RPMI7951 (cell line): Measurements from ENCODE around the gene TRIM65. TPM values are rescaled to one million over a fixed set of nuclear protein-coding genes. Genes with fewer than 3 reads are reported as not detected.

Source experiments
- DNase-seq: peaks from one replicate; pipeline ENCODE4 v3.0.0-alpha.2; 2012; ENCODE audit warnings: low read depth
- total RNA-seq: library from RNA; depleted of rRNA; stranded (reverse); fragments of >200 nt; shearing (Covaris generic); gene quantifications from 2 replicates; pipeline ENCODE4 v1.2.3, GENCODE V29; 2014; rRNA removed

The TRIM65 gene, protein sequence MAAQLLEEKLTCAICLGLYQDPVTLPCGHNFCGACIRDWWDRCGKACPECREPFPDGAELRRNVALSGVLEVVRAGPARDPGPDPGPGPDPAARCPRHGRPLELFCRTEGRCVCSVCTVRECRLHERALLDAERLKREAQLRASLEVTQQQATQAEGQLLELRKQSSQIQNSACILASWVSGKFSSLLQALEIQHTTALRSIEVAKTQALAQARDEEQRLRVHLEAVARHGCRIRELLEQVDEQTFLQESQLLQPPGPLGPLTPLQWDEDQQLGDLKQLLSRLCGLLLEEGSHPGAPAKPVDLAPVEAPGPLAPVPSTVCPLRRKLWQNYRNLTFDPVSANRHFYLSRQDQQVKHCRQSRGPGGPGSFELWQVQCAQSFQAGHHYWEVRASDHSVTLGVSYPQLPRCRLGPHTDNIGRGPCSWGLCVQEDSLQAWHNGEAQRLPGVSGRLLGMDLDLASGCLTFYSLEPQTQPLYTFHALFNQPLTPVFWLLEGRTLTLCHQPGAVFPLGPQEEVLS
- 8.5 and 14.4 TPM in 2 replicates for total RNA-seq

DNA sequence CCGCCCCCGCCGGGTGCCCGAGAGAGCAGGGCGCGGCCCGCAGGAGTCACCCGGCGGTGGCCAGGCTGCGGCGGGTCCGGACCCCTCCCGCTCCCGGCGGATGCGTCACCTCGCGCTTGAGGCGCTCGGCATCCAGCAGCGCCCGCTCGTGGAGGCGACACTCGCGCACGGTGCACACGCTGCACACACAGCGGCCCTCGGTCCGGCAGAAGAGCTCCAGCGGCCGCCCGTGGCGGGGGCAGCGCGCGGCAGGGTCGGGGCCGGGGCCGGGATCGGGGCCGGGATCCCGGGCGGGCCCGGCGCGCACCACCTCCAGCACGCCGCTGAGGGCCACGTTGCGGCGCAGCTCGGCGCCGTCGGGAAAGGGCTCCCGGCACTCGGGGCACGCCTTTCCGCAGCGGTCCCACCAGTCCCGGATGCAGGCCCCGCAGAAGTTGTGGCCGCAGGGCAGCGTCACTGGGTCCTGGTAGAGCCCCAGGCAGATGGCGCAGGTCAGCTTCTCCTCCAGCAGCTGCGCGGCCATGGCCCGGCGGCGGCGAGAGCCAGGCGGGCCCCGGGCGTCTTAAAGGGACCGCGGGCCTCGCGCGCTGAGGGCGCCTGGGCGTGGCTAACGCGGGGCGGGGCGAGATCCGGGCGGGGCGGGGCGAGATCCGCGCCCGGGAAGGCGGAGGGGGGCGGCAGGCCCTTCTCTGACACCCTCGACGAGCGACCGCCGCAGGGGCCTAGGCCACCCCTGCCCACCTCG is at the start of gene TRIM65:
TSS of gene TRIM65 (minus strand) at position 537 of the 745 bp plus-strand sequence. CDS start at position 523, 14 bp downstream.
- peak; percentile 78 for DNase-seq

DNA sequence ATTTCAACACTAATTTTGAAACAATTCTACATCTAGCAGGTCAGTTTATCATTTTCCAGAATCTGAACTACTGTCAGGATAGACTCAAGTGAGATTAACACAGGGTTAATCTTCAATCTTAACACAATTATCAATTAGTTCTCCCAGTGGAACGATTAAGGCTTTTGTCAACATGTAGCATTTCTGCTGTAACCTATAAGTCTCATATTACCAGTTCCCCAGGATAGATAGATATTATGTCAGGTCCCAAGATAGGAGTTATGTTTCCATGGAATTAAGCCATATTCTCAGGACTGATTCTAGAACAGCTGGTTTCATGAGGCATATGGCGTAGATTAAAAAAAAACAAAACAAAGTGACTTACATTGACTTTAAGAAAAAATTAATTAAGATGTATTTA is 48.5 kb upstream of the TRIM65 start:
- no peak for DNase-seq

DNA sequence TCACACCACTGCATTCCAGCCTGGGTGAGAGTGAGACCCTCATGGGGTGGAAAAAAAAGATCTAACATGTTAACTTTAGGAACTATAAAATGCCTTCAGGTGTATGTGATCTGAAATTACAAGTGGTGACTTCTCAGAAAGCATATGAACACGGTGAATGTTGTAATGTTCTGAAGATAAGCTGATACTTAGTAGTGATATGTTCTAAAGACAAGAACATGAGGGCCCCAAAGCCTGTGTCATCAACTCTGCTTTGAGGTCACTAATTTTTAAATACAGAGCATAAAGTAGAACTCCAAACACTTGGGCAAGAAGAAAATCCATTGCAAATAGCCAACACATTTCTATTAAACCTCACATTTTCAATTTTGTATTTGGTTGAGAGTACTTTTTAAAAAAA is 46.7 kb upstream of the TRIM65 start:
- DNase-seq: no peak

DNA sequence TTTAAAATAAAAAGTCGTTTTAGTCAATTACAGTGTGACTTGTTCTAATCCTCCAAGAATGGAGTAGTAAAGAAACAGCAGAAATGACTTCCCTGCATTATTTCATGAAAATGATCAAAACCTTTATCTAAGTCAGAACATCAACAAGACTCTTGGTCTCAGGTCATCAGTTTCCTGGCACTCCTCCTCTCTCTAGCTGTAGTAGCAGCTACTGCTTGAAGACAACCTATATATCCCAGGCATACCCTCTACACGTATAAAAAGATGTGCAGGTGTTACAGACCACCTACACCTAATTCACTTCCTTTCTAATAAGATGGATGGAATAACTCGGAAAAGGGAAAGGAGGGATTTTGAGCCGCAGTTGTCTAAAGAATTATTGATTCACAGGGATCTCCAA is 45.7 kb upstream of the TRIM65 start:
- DNase-seq: no peak

DNA sequence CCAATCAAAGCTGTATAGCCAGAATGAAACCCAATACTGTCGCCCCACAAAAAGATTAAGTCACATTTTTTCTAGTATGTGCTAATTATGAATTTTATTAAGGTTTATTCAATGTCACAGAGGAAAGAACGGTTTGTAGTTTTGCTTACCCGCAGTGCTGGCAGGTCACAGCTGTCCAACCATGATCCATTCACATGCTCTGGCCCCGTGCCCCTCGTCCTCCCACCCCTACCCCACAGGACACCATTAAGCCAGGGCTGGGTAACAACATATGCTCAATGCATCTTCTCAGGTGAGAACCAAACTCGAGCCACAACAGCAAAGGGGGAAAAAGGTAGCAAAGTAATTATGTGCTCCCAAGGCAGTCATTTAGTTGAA is 44.7 kb upstream of the TRIM65 start:
- DNase-seq: no peak

DNA sequence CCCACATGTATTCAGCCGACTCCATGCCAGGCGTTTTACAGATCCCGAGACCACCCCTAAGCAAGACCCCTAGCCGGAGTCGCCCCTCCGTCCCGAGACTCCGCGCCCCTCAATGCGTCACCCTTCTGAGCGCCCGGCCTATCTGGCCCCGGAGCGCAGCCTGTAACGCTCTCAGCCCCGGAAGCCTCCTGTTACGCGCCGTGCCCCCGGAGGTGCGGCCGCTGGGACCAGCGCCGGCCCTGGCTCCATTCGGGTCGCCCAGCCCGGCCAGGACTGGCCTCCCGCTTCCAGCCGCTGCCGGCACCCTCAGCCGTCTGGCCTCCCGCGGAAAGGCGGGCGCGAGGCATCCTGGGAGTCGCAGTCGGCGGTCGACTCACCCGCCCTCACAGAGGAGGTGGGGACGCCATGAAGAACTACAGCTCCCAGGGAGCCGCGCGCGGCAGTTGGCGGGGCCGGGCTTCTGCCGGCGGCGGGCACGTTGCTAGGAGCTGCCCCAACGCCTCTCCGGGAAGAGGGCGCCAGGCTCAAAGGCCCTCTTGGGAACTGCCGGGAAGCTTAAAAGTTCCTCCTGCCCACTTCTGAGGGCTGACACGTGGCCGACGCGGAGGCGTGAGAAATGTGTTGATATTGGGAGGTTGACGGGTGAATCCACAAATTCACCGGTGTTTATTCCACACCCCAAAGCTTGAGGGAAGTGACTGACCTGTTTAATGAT is 44.1 kb upstream of the TRIM65 start, which contains the start of gene FBF1:
TSS of gene FBF1 (minus strand) at position 316 of the 715 bp plus-strand sequence. CDS start 2,893 bp downstream, outside the sequence.
- peak; percentile 94 for DNase-seq

DNA sequence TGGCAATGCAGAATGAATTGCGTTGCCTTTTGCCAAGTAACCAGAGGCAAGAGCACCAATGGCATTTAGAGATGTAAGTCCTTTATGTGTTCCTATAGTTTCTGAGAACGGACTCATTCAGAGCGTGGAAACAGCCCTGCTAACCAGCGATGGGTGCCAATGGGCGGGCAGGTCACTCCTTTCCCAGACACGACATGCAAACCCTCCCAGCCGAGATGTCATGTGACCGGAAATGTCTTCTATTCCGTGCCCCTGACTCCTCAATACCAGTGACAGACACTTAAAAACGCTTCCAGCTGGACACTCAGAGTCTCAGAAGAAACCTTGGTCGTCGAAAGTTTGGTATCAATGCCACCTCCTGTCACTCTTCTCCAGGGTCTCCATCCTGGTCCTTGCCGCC is 40.9 kb upstream of the TRIM65 start:
- DNase-seq: peak; percentile 9

DNA sequence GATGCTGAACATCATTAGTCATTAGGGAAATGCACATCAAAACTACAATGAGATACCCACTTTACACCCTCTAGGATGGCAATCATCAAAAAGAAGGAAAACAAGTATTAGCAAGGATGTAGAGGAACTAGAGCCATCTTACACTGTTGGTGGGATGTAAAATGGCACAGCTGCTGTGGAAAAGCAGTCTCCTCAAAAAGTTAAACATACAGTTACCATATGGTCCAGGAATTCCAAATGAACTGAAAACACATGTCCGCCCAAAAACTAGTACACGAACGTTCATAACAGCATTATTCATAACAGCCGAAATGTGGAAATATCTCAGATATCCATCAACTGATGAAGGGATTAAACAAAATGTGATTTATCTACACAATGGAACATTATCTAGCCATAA is 37.1 kb upstream of the TRIM65 start:
- no peak for DNase-seq

DNA sequence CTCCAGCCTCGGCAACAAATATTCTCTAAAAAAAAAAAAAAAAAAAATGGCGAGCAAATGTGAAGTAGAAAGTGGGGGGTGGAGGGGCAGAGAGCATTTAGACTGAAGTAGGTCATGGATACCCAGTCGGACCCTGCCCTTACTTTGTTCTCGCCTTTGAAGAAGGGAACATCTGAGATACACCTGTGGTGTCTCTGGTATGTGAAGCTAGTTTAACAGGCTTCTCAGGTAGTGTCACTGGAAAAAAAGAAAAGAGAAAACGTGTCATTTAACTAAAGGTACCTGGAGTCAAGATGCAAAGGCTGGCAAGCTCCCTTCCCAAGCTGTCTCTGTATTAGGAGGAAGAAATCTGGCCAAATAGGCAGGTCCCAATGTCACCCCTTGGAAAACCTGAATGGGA is 36.1 kb upstream of the TRIM65 start:
- DNase-seq: no peak

DNA sequence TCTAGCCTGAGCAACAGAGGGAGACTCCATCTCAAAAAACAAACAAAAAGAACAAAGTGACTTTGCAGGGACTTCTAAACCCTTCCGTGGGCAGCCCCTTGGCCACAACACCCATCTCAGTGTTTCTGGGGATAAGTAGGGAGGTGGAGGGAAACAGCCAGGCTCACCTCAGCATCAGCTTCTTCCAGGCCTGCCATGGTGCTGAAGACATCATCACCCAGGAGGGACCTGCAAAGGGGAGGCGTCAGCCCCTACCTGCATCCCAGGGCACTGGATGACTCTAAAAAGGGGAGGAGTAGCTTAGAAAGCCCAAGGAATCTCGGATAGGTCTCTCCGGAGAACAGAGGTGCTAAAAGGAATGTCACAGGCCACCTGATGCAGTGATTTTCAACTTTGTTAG is 34.3 kb upstream of the TRIM65 start:
- no peak for DNase-seq

DNA sequence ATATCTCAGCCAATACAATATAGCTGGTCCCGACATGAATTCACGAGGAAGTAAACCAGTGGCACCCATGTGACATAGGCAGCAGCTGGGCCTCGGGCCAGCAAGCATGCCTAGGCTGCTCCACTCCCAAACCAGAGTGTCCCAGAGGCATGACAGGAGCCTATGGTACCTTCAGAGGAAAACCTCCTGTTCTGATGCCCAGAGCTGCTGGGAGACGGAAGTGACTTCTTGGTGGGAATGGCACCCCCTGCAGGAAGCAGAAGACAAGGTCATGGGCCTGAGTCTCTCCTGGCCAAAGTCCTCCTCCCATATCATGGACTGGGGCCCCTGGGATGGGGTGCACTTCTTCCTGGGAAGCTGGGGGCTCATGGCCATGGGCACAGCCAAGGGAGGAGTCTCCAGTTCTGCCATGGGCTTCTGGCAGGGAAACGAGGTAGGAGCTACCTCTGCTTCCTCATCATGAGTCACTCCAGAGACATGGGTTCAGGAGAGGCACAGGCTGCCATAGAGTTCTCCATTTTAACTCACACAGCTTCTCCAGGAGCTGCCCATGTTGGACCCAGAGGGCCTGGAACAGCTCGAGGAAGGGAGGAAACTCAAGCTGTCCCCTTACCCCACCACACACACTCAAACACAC is 30.7 kb upstream of the TRIM65 start:
- DNase-seq: no peak

DNA sequence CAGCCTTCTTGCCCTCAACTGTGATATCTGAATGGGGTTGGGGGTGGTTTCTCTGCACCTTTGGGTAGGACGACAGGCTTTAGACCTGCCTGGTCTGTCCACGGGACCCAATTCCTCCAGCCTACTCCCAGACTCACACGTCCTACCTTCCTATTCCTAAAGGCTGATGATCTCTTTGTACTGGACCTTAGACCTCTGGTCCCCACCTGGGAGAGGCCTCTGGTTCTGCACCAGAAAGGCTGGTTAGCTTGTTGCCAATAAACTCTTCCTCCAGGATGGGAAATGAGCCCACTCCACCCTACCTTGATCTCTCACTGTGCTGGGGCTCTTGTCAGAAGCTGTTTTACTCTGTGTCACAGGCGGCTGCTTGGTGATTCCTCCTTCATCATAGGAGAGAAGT is 29.7 kb upstream of the TRIM65 start:
- DNase-seq: no peak

DNA sequence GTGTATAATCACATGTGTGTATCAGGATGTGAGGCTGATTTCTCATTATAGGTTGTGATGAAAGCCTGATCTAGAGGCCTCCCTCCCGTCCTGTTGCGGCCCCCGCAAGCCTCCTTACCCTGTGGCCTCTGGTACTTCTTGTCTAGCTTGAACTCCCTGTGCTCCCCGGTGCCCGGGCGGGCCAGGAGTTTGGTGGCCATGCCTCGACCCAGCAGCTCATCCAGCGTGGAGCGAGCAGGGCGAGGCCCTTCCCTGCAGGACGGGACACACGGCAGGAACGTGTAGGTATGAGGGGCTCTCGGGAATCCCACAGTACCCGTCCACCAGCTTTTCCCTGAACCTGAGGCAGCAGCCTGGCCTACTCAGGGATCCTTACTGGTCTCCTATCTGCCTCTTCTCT is 29.2 kb upstream of the TRIM65 start:
- DNase-seq: no peak

DNA sequence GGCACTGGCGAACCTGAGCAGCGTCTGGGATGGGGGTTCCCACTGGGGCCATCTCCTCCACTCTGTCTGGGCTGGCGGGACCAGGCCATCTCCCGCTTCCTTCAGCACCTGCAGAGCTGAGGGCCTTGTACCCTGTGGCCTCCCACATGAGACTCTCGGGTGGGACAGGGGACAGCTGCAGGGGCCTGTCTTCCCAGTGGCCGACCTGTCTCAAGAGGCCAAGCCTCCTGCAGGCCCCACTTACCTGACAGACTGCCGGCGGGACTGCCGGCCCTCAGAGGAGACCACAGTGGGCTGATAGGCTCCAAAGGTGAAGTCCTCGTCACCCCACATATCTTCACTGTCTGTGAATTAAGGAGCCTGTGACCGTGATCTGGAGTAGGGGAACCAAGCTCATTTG is 28.4 kb upstream of the TRIM65 start:
- DNase-seq: no peak

DNA sequence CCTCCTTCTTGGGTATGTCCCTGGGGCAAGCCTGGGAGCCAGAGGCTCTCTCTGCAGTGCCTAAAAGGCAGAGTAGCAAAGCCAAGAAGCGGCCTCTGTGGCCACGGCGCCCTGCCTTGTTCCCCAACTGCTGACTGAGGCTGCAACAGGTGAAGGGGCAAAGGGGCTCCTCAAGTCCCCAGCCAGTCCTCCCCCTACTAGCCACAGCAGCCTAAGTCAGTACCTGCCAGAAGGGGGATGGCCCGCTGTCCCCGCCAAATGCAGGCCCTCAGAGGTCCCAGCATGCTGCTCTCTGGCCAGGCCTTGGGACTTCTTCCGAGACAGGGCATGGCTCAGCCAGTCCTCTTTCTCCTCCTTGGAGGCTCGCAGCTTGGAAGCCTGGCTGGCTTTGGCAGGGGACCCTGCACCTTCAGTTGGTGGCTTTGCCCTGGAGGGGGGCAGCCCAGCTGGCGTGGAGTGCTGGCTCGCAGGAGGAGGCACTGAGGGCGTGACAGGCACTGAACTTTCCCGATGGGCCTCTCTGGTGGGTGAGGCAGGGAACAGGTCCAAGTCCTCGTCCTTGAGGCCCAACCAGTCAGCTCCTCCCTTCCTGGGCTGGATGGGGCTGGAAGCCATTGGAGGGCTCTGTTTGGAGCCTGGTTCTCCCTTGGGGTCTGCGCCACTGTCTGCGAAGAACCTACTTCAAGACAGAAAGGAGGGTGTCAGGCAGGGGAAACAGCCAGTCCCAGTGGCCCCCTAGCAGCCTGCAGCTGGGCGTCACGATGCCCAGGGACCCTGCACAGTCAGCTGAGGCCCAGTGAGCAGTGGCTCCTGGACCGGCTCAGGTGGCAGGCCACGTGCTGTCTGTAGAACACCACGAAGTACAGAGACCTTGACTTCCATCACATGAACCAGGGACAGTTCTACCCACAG is 26.5 kb upstream of the TRIM65 start:
- no peak for DNase-seq

DNA sequence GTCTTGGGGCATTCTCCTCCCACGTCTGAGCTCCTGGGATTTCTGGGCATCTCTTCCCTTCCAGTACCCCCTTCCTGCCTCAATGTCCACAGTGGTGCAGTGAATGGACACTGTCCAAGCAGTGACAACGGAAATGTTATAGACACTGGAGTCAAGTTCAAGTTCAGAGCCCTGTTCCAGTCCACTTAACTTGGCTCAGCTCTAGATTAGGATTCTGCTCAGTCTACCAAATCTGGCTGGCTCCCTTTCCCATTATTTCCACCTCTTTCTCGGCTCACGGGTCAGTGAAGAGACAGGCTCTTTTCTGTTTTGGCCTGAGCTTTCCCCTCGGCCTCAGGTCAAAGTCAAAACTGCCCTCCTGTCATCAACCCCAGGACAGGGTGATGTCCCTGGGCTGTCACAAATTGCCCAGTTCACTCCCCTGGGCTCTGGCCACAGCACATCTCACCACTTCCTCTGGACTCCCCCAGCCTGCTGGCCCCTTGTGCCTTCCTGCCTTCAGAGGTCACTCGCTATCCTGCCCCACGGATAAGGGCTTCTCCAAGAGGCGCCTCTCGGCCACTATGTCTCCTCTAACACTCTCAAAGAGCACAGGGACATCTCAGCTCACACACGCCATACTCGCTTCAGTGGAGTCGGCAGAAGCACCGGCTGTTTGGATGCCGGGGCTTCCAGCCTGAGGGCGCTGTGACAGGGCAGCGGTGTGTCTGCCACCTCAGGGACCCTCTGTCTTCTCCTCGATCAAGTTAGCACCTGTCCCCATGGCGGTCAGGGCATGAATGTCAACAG is 25.6 kb upstream of the TRIM65 start:
- DNase-seq: no peak

DNA sequence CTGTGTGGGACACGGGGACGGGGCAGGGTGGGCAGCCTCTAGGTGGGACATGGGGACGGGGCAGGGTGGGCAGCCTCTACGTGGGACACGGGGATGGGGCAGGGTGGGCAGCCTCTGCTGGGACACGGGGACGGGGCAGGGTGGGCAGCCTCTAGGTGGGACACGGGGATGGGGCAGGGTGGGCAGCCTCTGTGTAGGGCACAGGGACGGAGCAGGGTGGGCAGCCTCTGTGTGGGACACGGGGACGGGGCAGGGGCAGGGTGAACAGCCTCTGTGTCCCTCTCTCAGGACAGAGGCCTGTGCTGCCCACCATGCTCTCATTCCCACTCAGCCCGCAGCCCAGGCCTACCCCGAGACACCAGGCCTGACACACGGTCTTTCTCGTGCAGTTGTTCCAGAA is 24.8 kb upstream of the TRIM65 start:
- DNase-seq: no peak

DNA sequence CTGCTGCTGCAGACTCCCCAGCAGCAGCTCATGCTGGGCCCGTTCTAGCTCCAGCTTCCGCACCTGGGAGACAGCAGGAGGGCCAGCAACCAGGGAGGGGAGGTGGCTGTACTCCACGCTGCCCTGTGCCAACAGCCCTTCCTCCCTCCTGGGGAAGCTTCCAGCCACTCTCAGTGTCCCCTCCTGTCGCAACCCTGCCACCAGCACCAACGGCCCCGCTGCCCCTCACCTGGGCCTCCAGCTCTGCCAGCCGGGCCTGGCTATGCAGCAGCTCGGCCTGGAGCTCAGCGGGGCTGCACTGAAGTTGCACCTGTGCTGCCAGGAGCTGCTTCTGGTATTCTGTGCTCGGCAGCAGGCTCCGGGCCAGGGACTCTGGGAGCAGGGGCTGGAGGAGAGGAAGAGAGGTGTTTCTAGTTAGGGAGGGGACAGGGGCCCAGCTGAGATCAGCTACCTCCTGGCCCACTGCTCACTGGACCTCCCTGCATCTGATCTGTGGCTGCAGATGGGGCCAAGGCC is 23.4 kb upstream of the TRIM65 start:
- DNase-seq: no peak

DNA sequence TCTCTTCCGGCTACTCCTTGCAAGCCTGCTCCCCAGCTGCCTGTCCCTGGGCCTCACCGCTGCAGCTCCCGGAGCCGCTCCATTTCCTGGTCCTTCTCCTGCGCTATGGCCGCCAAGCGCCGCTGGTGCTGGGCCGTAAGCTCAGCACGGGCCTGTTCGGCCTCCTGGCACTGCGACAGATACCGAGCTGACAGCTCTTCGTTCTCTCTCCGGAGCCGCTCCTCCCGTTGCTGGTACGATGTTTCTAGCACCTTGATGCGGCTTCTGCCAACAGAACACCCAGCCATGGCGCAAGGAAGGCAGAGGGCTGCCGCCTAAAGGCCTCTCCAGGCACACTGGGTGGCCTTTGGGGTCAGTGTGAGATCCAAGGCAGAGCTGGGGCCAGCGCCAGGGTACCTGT is 22.9 kb upstream of the TRIM65 start:
- DNase-seq: no peak
